ENCODE results near the gene EYA2. TPM values are rescaled to one million over a fixed set of nuclear protein-coding genes. Genes with fewer than 3 reads are reported as not detected.

Gene EYA2
- total RNA-seq, 1 experiment from 2014 or later: 0.74 TPM

GRCh38 chr20:47007826-47008655 lies 113.4 kb downstream of the EYA2 start:
- Mint-ChIP-seq H3K4me1 (peaks cover 0 to 4% of the 10 kb centered on the region in 2 experiments; a peak in 2 of 4 replicates), H3K9me3 (peaks cover 0 to 3% of the 10 kb centered on the region in 2 experiments; a peak in 3 of 5 replicates), H3K27me3 (ENCODE audit: low read depth) (peaks cover 3% of the 10 kb centered on the region), H3K27ac (peak overlapping the region in 2 of 3 experiments; percentile 49 to 86; a peak in 2 of 7 replicates), H3K36me3 (ENCODE audit: insufficient read depth in 1 of 3, low read depth in 3 of 3) (peaks cover 0 to 8% (median 2%) of the 10 kb centered on the region in 3 experiments; a peak in 3 of 7 replicates), H3K4me3 (no peak overlapping the region)
- Histone ChIP-seq H3K23ac (ENCODE audit: insufficient read length, low read depth, low read length) (no peak overlapping the region), H3K4ac (ENCODE audit: low read depth, low read length) (no peak overlapping the region), H3K27ac (ENCODE audit: insufficient read length, low read depth, low read length) (no peak overlapping the region), H4K5ac (ENCODE audit: insufficient read length, low read depth, low read length) (no peak overlapping the region), H2AK5ac (ENCODE audit: insufficient read length, low read length) (no peak overlapping the region), H2AFZ (ENCODE audit: low read length) (no peak overlapping the region), H3K14ac (ENCODE audit: insufficient read depth, low read length) (no peak overlapping the region), H4K8ac (replicated peaks; ENCODE audit: insufficient read length, low read depth, low read length) (no peak overlapping the region), H3K56ac (ENCODE audit: insufficient read length, low read depth, low read length) (no peak overlapping the region), H3K9me3 (ENCODE audit: control insufficient read depth, low read depth, low read length) (no peaks in the 10 kb centered on the region), H3K18ac (ENCODE audit: insufficient read length, low read depth, low read length) (no peak overlapping the region), H4K20me1 (ENCODE audit: control insufficient read depth, insufficient read depth, insufficient read length) (no peaks in the 10 kb centered on the region), H3K4me2 (ENCODE audit: insufficient read depth, insufficient read length, low read length) (no peak overlapping the region), H2BK15ac (ENCODE audit: low read depth, low read length) (no peak overlapping the region), H3K4me1 (ENCODE audit: insufficient read depth, low read length) (no peaks in the 10 kb centered on the region; the same call in 1 of the 2 replicates), H3T11ph (ENCODE audit: low read length) (no peak overlapping the region), H2BK12ac (ENCODE audit: insufficient read length, low read depth, low read length) (no peak overlapping the region), H2BK20ac (ENCODE audit: low read depth, low read length, poor library complexity, severe bottlenecking) (no peak overlapping the region), H3K27me3 (ENCODE audit: insufficient read depth, low read length) (no peaks in the 10 kb centered on the region), H2BK5ac (ENCODE audit: insufficient read length, low read length) (no peak overlapping the region), H3K23me2 (ENCODE audit: insufficient read length, low read depth, low read length, poor library complexity, severe bottlenecking) (no peaks in the 10 kb centered on the region), H3K9ac (ENCODE audit: extremely low read depth, insufficient read length, low read length) (no peak overlapping the region), H3K79me2 (ENCODE audit: insufficient read depth, low read length) (no peaks in the 10 kb centered on the region), H4K91ac (ENCODE audit: insufficient read length, low read depth, low read length) (no peak overlapping the region), H2BK120ac (ENCODE audit: low read depth, low read length, poor library complexity, severe bottlenecking) (no peak overlapping the region), H3K79me1 (ENCODE audit: insufficient read depth, low read depth, low read length, poor library complexity, severe bottlenecking) (no peaks in the 10 kb centered on the region)
- TF ChIP-seq CTCF (conservative IDR thresholded peaks at IDR 0.05): no peak
- DNase-seq: no peak
- WGBS (ENCODE audit: extremely low coverage, insufficient read length, low lambda C conversion rate): no CpG with 5 or more reads among the region's 14 CpGs
